NT2/D1 (cell line): ENCODE data around the gene LAMC3.

ENCODE experiments used
- DNase-seq: peaks from one replicate; pipeline ENCODE4 v3.0.0-alpha.2; 2011; ENCODE audit warnings: low read depth, low spot score
- H3K27me3 ChIP-seq: 2 replicates; pipeline ENCODE4 v1.6.0; 2011; ENCODE audit warnings: mild to moderate bottlenecking; ENCODE audit not compliant: insufficient read length, insufficient read depth
- H3K36me3 ChIP-seq: 2 replicates; pipeline ENCODE4 v1.6.1; 2011; ENCODE audit warnings: mild to moderate bottlenecking, low read length, mixed read lengths; ENCODE audit not compliant: insufficient read depth, insufficient read length
- H3K4me1 ChIP-seq: 2 replicates; pipeline ENCODE4 v1.5.1; 2011; ENCODE audit not compliant: insufficient read depth, insufficient read length
- H3K4me3 ChIP-seq: 2 replicates; pipeline ENCODE4 v1.5.1; 2011; ENCODE audit warnings: low read depth; ENCODE audit not compliant: insufficient read length
- H3K9ac ChIP-seq: 2 replicates; pipeline ENCODE4 v1.6.0; 2011; ENCODE audit warnings: low read depth; ENCODE audit not compliant: insufficient read length
- H3K9me3 ChIP-seq: 2 replicates; pipeline ENCODE4 v1.5.1; 2011; ENCODE audit warnings: mild to moderate bottlenecking, low read length; ENCODE audit not compliant: insufficient read depth
- SUZ12 ChIP-seq: IDR thresholded peaks from 2 replicates; pipeline ENCODE4 v1.6.1; 2011; ENCODE audit not compliant: insufficient read length, insufficient read depth; ENCODE audit errors: extremely low read depth
- YY1 ChIP-seq: IDR thresholded peaks from 2 replicates; pipeline ENCODE4 v1.6.1; 2011; ENCODE audit not compliant: insufficient read length, insufficient read depth
- ZNF274 ChIP-seq: IDR thresholded peaks from 2 replicates; pipeline ENCODE4 v1.6.1; 2011; ENCODE audit warnings: mild to moderate bottlenecking, low read depth, low read length

Gene LAMC3

GRCh38 chr9:131020388-131020787 is 11.4 kb downstream of the LAMC3 start:
- Histone ChIP-seq H3K4me3 (no peak overlapping the region), H3K4me1 (peaks cover 4% of the 10 kb centered on the region), H3K27me3 (no peaks in the 10 kb centered on the region), H3K9ac (no peak overlapping the region), H3K9me3 (peaks cover 14% of the 10 kb centered on the region), H3K36me3 (peaks cover 14% of the 10 kb centered on the region)
- no peak for DNase-seq
- TF ChIP-seq ZNF274 (no peak), YY1 (no peak), SUZ12 (no peak)

- Histone ChIP-seq H3K4me1 (peaks cover 4% of the 10 kb centered on the region), H3K9me3 (peaks cover 14% of the 10 kb centered on the region), H3K4me3 (no peak overlapping the region), H3K27me3 (no peaks in the 10 kb centered on the region), H3K36me3 (peaks cover 15% of the 10 kb centered on the region), H3K9ac (no peak overlapping the region)
- TF ChIP-seq YY1 (no peak), ZNF274 (no peak), SUZ12 (no peak)
- DNase-seq: no peak
Observed at GRCh38 chr9:131020862-131021261, 11.9 kb downstream of the LAMC3 start.

GRCh38 chr9:131021785-131022184 is 12.8 kb downstream of the LAMC3 start:
- Histone ChIP-seq H3K27me3 (no peaks in the 10 kb centered on the region), H3K9me3 (peaks cover 14% of the 10 kb centered on the region), H3K4me3 (no peak overlapping the region), H3K9ac (no peak overlapping the region), H3K4me1 (peaks cover 4% of the 10 kb centered on the region), H3K36me3 (peaks cover 23% of the 10 kb centered on the region)
- DNase-seq: no peak
- TF ChIP-seq YY1 (no peak), ZNF274 (no peak), SUZ12 (no peak)

GRCh38 chr9:131024978-131025868 is 16.2 kb downstream of the LAMC3 start:
- no peaks in the 10 kb centered on the region for H3K27me3 ChIP-seq
- peaks cover 4% of the 10 kb centered on the region for H3K4me1 ChIP-seq
- no peak for TF ChIP-seq SUZ12
- H3K9me3 ChIP-seq: peaks cover 4% of the 10 kb centered on the region
- H3K36me3 ChIP-seq: peaks cover 39% of the 10 kb centered on the region
- no peak for DNase-seq
- no peak overlapping the region for H3K9ac ChIP-seq
- H3K4me3 ChIP-seq: no peak overlapping the region

- Histone ChIP-seq H3K9me3 (no peaks in the 10 kb centered on the region), H3K27me3 (no peaks in the 10 kb centered on the region), H3K4me3 (no peak overlapping the region), H3K4me1 (peaks cover 4% of the 10 kb centered on the region), H3K9ac (no peak overlapping the region), H3K36me3 (peaks cover 40% of the 10 kb centered on the region)
- TF ChIP-seq ZNF274 (no peak), SUZ12 (no peak), YY1 (no peak)
- DNase-seq: no peak
Observed at GRCh38 chr9:131025953-131026858, 17.2 kb downstream of the LAMC3 start.

GRCh38 chr9:131027048-131027871 is 18.3 kb downstream of the LAMC3 start:
- DNase-seq: no peak
- peaks cover 5% of the 10 kb centered on the region for H3K4me1 ChIP-seq
- no peak overlapping the region for H3K4me3 ChIP-seq
- H3K9me3 ChIP-seq: no peaks in the 10 kb centered on the region
- TF ChIP-seq ZNF274: no peak
- no peak for TF ChIP-seq YY1
- TF ChIP-seq SUZ12: no peak
- no peak overlapping the region for H3K9ac ChIP-seq
- peaks cover 36% of the 10 kb centered on the region for H3K36me3 ChIP-seq
- no peaks in the 10 kb centered on the region for H3K27me3 ChIP-seq

- Histone ChIP-seq H3K9me3 (no peaks in the 10 kb centered on the region), H3K4me3 (no peak overlapping the region), H3K9ac (no peak overlapping the region), H3K4me1 (peaks cover 5% of the 10 kb centered on the region), H3K27me3 (no peaks in the 10 kb centered on the region), H3K36me3 (peaks cover 36% of the 10 kb centered on the region)
- TF ChIP-seq SUZ12 (no peak), ZNF274 (no peak), YY1 (no peak)
- no peak for DNase-seq
Observed at GRCh38 chr9:131027872-131028179, 18.9 kb downstream of the LAMC3 start.
